Endothelial cell (in vitro differentiated cells): Measurements from ENCODE around the gene BNIP5. TPM values are rescaled to one million over a fixed set of nuclear protein-coding genes. Genes with fewer than 3 reads are reported as not detected.

Experiments used
- DNase-seq: peaks from one replicate; pipeline ENCODE4 v3.0.0; 2021; ENCODE audit warnings: low spot score
- H3K27ac Mint-ChIP-seq: one replicate; pipeline ENCODE4 v1.8.0; 2021; ENCODE audit warnings: mixed read lengths, inconsistent platforms; ENCODE audit not compliant: unreplicated experiment
- H3K27me3 Mint-ChIP-seq: one replicate; pipeline ENCODE4 v1.8.0; 2021; ENCODE audit warnings: mild to moderate bottlenecking, moderate library complexity, mixed read lengths, inconsistent platforms; ENCODE audit not compliant: unreplicated experiment
- H3K36me3 Mint-ChIP-seq: one replicate; pipeline ENCODE4 v1.8.0; 2021; ENCODE audit warnings: mild to moderate bottlenecking, low read depth, mixed read lengths, inconsistent platforms; ENCODE audit not compliant: unreplicated experiment
- H3K4me1 Mint-ChIP-seq: one replicate; pipeline ENCODE4 v1.8.0; 2021; ENCODE audit warnings: mild to moderate bottlenecking, mixed read lengths, inconsistent platforms; ENCODE audit not compliant: unreplicated experiment
- H3K4me3 Mint-ChIP-seq: one replicate; pipeline ENCODE4 v1.8.0; 2021; ENCODE audit warnings: mild to moderate bottlenecking, mixed read lengths, inconsistent platforms; ENCODE audit not compliant: unreplicated experiment
- H3K9me3 Mint-ChIP-seq: one replicate; pipeline ENCODE4 v1.8.0; 2021; ENCODE audit warnings: mixed read lengths, inconsistent platforms; ENCODE audit not compliant: unreplicated experiment
- total RNA-seq: library from RNA; stranded (reverse); fragmentation: NEBNext Ultra II Directional; extraction: Animal tissue kit (Norgen Biotek cat#: 25700); gene quantifications from one replicate; pipeline ENCODE4 v1.2.1, GENCODE V29; 2021; ENCODE audit not compliant: unreplicated experiment
- TF ChIP-seq, protein P1 (sequence below): fragments of 200-600 bp; sonication (generic); IDR thresholded peaks from one replicate; pipeline ENCODE4 v1.5.0; 2021; ENCODE audit warnings: antibody characterized with exemption; ENCODE audit not compliant: unreplicated experiment

Gene BNIP5
- total RNA-seq, 1 donor from 2014 or later = not detected

DNA sequence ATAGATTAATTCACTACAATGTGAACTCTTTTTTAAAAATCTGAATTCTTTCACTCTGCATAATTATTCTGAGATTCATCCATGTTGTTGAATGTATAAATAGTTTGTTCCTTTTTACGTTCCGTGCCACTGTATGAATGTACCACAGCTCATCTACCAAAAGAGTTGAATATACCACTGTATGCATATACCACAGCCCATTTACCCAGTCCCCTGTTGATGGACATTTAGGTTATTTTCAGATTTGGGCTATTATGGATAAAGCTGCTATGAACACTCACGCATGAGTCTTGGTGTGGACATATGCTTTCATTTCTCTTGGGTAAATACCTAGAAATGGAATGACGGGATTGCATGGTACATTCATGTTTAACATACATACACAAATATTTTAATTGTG is 38.7 kb downstream of the BNIP5 start:
- TF ChIP-seq, protein P1, sequence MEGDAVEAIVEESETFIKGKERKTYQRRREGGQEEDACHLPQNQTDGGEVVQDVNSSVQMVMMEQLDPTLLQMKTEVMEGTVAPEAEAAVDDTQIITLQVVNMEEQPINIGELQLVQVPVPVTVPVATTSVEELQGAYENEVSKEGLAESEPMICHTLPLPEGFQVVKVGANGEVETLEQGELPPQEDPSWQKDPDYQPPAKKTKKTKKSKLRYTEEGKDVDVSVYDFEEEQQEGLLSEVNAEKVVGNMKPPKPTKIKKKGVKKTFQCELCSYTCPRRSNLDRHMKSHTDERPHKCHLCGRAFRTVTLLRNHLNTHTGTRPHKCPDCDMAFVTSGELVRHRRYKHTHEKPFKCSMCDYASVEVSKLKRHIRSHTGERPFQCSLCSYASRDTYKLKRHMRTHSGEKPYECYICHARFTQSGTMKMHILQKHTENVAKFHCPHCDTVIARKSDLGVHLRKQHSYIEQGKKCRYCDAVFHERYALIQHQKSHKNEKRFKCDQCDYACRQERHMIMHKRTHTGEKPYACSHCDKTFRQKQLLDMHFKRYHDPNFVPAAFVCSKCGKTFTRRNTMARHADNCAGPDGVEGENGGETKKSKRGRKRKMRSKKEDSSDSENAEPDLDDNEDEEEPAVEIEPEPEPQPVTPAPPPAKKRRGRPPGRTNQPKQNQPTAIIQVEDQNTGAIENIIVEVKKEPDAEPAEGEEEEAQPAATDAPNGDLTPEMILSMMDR = no peak

DNA sequence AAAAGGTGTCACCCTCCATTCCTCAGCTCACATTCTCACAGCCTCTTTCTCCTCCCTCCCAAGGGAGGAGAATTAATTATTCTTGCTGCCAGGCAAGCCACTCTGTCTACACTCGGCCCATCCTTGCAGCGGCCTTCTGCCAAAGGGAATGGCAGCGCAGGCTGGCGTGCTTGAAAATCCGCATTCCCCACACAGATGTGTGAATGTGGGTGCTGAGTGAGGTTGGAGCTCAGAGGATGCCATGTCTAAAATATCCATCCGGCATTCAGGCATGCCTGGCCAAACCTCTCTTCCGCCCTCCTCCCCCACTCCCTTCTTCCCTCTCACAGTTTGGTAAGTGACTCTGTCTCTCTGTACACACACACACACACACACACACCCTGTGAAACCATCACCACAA is 39.2 kb downstream of the BNIP5 start:
- no peaks in the 10 kb centered on the region for H3K36me3 Mint-ChIP-seq
- H3K9me3 Mint-ChIP-seq = no peaks in the 10 kb centered on the region
- TF ChIP-seq, protein P1 = no peak
- H3K4me3 Mint-ChIP-seq = no peak overlapping the region
- peaks cover 5% of the 10 kb centered on the region for H3K27me3 Mint-ChIP-seq
- no peak for DNase-seq
- H3K27ac Mint-ChIP-seq = no peak overlapping the region
- H3K4me1 Mint-ChIP-seq = no peaks in the 10 kb centered on the region

More for the DNA sequence above, 38.7 kb downstream of the BNIP5 start:
- Mint-ChIP-seq H3K4me3 (no peak overlapping the region), H3K9me3 (no peaks in the 10 kb centered on the region), H3K27me3 (peaks cover 4% of the 10 kb centered on the region), H3K4me1 (no peaks in the 10 kb centered on the region), H3K27ac (no peak overlapping the region), H3K36me3 (no peaks in the 10 kb centered on the region)
- no peak for DNase-seq

DNA sequence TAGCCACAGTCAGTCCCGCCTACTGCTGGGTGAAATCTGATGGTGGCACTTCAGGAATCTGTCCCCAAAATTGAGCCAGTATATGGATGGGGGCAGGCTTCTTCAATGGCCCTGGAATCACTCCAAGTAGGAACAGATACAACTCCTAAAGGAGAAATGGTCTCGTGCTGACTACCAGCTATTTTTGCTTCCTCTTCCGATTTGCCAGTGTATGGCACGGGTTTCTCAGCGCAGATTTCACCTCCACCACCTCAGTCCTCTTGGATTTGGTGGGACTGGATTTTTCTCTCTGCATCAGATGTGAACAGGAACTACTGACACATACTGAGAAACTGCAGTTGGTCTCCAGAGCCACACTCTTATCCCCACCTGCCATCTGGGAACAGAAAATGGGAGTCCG is 39.6 kb downstream of the BNIP5 start:
- TF ChIP-seq, protein P1 = no peak
- no peak for DNase-seq
- Mint-ChIP-seq H3K9me3 (no peaks in the 10 kb centered on the region), H3K4me3 (no peak overlapping the region), H3K27me3 (peaks cover 5% of the 10 kb centered on the region), H3K27ac (no peak overlapping the region), H3K36me3 (no peaks in the 10 kb centered on the region), H3K4me1 (no peaks in the 10 kb centered on the region)

DNA sequence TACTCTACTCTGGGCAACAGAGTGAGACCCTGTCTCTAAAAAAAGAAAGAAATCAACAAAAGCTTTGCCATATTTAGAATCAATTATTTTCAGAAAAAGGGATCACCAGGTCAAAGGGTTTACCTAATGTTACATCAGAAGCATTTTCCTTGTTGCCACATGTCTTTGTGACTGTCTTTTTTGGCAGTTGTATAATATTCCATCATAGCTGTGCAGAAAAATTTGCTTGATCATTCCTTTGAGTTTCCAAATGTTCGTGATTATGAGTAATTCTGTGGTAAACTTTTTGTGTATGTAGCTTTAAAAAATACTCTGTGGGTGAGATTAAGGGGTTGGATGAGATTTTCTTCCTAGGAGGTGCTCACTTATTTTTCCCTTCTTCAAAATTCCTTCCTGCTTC is 40.4 kb downstream of the BNIP5 start:
- Mint-ChIP-seq H3K27me3 (peaks cover 5% of the 10 kb centered on the region), H3K36me3 (no peaks in the 10 kb centered on the region), H3K27ac (no peak overlapping the region), H3K4me1 (no peaks in the 10 kb centered on the region), H3K4me3 (no peak overlapping the region), H3K9me3 (no peaks in the 10 kb centered on the region)
- DNase-seq = no peak
- TF ChIP-seq, protein P1 = no peak

DNA sequence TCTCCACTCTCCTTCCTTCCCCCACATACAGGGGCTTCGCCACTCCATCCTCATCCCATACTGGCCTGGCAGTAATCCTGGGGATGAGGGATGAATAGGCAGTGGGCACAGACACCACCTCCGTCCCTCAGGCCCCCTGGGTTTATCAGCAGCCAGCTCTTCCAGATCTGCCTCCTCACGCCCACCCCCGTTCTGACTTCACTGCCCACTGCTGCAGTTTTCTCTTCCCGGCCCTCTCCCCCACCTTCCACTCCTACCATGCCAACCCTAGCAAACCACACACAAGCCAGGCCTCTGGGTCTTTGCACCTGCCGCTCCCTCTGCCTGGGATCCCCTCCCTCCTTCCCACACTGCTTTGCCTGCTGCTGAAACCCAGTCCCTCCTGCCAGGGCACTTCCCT is 44.5 kb downstream of the BNIP5 start:
- Mint-ChIP-seq H3K27ac (peak overlapping the region; percentile 24), H3K27me3 (peaks cover 5% of the 10 kb centered on the region), H3K4me1 (peaks cover 7% of the 10 kb centered on the region), H3K4me3 (no peak overlapping the region), H3K36me3 (no peaks in the 10 kb centered on the region), H3K9me3 (no peaks in the 10 kb centered on the region)
- DNase-seq = no peak
- TF ChIP-seq, protein P1 = no peak
